NCI-H1092 treated with DMSO at 0.1 percent for 48 hours (cell line): ENCODE results near the gene CASP10.
"Not testable (repeated sequence)": the region's sequence is repeated elsewhere in the genome, so short reads cannot be mapped to it uniquely, and the experiment has no call there.

Experiments used
- DNase-seq: peaks from one replicate; lab custom pipeline; 2025; lab: John Stamatoyannopoulos, UW

The CASP10 gene

DNA sequence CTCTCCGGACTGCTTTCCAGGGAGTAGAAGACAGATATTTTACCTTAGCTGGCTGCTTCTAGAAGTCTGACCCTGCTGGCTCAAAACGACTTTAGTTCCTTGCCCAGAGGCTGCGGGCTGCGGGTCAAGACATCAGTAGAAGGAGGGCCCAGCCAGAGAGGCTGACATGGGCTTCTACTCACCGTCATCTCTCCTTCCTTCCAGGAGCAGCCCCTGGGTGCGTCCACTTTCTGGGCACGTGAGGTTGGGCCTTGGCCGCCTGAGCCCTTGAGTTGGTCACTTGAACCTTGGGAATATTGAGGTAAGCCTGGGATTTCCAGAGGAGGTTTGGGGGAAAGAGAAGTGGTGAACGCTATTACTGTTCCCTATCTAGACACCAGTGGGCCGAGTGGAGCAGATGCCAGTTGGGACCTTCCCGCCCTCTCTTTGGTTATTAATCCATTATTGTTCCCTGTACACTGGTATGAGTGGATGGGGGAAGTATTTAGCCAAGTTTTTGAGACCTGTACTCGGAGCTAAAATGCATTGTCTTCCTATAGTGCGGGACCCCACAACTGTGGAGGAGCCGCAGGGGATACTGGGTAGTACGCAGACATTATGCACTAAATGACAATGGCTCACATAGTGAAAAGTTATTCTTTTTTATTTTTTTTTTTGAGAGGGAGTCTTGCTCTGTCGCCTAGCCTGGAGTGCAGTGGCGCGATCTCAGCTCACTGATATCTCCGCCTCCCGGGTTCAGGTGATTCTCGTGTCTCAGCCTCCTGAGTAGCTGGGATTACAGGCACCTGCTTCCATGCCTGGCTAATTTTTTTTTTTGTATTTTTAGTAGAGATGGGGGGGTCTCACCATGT is 51.1 kb downstream of the CASP10 start:
- DNase-seq, result no peak

DNA sequence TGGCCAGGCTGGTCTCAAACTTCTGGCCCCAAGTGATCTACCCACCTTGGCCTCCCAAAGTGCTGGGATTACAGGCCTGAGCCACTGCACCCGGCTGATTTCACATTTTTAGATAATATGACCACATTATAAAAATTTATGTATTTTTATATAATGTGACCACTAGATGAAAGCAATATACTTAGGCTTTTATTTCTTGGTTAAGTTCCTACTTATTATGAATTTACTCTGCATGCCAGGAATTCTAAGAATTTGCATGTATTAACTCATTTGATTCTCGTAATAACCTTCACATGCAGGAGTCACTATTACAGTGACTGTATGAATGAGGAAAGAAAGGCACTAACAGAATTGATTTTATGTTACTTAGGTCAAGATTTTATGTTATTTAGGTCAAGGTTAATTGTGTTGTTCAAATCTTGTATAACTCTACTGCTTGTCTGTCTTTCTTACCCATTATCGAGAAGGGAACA is 51.8 kb downstream of the CASP10 start:
- DNase-seq, result no peak

DNA sequence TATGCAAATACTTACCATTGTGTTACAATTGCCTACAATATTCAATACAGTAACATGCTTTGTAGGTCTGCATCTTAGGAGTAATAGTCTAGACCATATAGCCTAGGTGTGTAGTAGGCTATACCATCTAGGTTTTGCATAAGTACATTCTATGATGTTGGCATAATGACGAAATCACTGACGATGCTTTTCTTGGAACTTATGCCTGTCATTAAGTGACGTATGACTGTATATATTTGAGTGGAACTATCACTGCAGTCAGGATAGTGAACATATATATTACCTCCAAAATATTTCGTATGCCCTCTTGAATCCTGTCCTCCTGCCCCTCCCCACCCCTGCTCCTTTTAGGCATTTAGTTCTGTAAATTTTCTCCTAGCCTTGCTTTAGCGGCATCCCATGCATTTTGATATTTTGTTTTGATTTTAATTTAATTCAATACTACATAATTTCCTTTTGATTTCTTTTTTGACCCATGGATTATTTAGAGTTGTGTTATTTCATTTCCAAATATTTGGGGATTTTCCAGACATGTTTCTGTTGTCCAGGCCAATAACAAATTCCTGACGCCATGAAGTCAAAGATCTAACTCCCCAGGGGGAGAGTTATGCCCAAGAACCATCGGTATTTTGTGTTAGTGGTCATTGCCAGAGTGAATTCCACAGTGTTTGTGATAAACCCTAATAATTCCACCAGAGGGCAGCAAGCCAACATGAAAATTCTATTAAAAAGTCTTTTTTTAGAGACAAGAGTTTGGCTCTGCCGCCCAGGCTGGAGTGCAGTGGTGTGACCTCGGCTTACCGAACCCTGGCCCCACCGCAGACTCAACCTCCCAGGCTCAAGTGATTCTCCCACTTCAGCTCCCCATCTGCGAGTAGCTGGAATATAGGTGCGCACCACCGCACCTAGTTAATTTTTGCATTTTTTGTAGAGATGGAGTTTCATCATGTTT is 53.2 kb downstream of the CASP10 start:
- DNase-seq, result peak; percentile 17

DNA sequence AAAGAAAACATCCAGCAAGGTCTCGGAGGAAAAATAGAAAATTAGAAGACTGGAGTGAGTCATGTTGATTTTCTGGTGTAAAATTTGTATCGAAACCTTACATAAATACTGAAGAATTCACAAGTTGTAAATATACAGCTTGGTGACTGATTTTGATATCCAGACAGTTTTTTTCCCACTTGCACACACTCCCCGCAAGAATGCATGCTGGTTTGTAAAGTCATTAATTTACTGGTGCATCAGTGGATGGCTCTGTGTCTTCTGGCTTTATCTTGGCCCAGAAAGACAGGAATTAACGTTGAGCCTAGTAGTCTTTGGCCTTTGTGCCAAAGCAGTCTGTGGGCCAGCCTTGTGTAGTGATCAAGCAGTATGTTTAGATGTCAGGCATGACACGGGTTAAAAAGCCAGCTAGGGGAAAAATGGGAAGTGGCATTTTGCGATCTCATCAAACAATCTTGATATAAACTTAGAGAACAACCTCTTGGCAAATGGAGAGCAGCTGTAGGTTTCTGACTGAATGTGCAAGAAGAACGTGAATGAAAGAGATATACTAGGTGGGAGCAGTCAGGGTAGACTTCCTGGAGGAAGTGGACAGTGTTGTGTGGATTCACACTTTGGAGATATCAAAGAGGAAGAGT is 54.7 kb downstream of the CASP10 start:
- no peak for DNase-seq

DNA sequence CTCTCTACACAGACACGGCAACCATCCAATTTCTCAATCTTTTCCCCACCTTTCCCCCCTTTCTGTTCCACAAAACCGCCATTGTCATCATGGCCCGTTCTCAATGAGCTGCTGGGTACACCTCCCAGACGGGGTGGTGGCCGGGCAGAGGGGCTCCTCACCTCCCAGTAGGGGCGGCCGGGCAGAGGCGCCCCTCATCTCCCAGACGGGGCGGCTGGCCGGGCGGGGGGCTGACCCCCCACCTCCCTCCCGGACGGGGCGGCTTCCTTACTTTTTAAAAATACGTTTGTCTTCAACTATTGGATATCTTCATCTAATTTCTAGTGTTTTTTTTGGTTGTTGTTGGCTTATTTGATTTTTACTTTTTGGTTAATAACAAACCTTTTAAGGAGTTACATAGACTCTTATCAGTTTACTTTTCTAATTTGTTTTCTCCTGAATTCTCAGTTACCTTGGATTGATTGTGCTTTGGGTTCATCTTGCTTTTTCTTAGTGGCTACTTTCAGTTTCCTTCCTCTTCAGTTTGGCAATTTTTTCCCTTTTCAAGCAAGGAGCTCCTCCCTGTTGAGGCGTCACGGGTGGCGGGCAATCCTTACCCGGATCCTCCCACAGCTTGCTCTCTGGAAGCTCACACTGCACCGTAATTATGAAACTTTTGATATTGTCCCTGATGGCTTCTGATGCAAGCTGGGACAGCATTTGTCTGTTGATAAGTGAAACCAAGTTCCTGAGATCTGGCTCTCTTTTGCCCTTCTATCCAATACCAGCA is 56.4 kb downstream of the CASP10 start:
- not testable (repeated sequence) for DNase-seq

DNA sequence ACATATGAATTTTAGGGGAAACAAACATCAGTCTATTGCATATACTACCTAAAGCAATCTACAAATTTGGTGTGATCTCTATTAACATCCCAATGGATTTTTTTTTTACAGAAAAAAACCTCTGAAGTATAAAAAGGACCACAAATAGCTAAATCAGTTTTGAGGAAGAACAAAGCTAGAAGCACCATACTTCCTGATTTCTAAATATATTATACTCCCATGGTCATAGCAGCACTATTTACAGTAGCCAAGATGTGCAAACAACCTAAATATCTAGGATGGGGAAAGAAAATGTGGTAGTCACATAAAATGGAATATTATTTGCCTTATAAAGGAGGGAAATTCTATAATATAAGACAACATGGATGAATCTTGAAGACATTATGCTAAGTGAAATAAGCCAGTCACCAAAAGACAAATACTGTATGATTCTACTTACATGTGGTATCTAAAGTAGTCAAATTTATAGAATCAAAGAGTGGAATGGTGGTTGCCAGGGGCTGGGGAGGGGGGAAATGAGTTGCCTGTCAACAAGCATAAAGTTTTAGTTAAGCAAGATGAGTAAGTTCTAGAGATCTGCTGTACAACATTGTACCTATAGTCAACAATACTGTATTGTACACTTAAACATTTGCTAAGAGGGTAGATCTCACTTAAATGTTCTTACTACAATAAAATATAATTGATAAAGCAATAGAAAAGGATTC is 59.8 kb downstream of the CASP10 start:
- DNase-seq, result no peak

DNA sequence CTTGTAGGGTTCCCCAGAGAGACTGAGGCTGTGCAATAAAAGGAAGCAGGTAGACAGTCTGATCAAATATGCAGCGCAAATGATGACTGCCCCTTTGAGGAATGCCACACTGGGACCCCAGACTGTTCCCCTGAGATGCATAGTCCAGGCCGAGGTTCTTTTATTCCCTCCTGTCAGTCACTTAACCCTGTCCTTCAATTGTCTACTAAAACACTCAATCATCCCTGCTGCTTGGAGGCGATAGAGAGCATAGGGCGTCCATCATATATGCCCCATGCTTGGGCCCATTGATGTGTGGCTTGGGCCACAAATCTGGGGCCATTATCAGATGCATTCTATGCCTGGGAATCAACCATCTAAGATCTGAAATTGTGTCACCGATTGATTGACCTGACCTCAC is 61.9 kb downstream of the CASP10 start:
- DNase-seq, result no peak

DNA sequence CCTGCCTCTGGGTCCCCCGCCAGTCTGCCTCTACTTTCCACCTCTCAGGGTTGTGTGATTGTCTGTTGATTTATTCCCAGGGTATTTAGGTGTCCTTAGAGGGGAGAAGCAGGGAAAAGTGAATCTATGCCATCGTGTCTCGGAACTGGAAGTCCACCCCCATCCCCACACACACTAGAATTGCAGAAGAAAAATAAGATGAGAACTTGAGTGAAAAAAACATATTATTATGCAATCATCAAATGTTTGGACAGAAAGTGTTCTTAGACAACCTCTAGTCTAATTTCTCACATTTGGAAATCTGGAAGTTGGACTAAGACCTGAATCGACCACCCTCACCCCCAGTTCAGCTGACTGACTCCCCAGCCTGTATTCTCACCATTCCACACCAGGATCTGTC is 63.3 kb downstream of the CASP10 start:
- DNase-seq, result no peak

DNA sequence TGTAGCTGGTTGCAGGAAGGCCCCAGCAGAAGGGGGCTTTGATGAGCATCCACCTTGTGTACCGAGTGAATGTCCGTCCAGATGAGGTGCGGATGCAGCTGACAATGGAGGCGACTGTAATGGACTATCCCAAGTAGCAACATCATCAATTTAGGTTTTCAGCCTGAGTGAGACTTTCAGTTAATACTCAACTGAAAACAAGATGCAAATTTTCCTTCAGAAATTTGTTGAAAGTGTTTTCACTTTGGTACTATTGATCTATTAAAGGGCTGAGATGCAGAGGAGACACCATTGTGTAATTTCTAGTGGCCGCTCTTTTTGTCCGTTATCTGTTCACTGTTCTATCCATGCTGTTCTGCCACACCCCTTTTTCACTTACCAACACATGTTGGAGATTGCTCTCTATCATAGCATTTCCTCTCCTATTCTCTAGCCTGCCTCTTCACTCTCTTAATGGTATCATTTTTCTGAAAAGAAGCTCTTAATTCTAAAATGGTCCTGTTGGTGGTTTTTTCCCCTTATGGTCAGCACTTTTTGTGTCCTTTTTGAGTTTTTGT is 65.4 kb downstream of the CASP10 start:
- no peak for DNase-seq

DNA sequence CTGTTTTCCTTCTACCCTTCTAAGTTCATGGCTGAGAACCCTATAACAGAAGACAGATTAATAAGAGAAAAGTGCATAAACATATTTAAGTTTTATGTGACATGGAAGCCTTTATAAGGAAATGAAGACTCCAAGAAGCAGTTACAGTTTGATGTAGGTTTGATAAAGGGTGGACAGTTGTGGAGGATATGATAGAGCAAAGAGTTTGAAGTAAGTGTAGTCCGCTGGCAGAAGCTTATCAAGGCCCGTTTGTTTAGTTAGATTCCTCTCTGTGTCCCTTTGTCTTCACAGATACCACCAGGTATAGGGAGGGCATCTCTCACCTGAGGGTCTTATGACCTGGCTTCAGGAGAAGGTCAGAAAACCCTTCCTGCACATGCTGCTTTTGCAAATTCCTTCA is 66.9 kb downstream of the CASP10 start:
- DNase-seq, result no peak

DNA sequence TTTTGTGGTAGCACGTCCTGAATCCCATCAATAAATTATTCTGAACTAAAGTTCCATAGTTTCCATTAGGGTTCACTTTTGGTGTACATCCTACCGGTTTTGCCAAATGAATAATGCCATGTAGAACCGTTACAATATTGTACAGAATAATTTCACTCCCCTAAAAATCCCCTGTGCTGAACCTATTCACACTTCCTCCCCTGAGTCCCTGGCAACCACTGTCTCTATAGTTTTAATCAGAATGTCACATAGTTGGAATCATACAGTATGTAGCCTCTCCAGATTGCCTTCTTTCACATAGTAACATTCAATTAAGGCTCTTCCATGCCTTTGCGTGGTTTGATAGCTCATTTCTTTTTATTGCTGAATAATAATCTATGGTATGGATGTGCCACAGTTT is 67.8 kb downstream of the CASP10 start:
- DNase-seq, result no peak

DNA sequence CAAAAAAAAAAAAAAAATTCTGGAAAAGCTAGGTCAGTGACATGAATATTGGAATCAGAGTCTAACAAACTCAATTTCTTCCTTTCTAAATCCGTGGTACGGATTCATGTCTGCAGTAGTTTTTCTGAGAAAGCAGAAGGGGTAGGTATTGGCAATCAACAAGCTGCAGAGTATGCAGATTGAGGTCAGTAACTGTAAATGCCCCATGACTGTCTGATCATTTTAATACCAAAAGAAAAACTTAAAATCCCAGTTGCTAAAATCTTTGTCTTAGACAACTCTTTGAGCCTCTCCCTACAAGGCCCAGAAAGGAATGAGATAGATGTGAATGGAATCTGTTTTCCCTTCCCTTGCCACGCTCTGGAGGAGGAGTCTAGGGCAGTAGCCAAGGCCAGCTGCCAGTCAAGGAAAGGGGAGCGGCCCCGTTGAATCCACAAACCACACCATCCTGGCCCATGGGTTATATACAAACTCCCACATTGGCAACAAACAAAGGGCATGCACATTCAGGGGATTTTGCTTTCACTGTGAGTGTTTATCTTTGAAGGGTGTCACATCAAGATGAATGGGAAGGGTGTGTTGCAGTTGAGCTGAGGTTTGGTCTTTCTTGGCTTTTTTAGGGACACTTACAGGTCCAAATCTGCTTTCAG is 71.3 kb downstream of the CASP10 start:
- DNase-seq, result no peak

DNA sequence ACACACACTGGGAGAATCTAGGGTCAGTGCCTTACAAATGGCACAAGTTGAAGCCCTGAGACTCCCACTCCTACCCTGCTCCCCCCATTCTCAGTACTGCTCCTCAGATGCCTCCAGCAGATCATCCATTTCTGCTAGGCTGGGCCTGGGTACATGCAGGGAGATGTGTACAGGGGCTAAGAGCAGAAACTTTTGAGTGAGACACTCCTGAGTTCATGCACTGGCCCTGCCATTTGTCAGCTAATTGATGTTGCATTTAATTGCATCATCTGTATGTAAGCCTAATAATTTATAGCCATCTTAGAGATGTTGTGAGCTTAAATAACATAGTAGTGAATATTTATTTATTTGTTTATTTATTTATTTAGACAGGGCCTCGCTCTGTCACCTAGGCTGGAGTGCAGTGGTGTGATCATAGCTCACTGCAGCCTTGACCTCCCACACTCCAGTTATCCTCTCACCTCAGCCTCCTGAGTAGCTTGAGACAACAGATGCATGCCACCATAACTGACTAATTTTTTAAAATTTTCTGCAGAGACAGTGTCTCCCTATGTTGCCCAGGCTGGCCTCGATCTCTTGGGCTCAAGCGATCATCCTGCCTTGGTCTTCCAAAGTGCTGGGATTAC is 72.6 kb downstream of the CASP10 start:
- DNase-seq, result no peak

DNA sequence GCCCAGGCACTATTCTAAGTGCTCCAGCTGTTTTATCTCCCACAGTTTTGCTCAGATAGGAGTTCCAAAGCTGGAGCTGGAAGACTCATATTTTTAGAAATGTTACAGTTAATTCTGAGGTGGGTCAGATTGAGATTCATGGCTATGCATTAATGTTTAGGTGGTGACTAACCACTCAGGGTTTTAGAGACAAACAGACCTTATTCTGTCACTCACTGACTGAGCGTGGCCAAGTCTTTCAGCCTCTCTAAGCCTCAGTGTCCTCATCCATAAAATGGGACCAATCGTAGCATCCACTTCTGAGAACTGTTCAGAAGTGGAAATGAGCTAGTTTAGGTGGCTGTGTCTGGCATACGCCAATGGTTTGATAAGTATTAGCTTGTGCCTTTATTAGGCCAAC is 73.1 kb downstream of the CASP10 start:
- DNase-seq, result no peak

DNA sequence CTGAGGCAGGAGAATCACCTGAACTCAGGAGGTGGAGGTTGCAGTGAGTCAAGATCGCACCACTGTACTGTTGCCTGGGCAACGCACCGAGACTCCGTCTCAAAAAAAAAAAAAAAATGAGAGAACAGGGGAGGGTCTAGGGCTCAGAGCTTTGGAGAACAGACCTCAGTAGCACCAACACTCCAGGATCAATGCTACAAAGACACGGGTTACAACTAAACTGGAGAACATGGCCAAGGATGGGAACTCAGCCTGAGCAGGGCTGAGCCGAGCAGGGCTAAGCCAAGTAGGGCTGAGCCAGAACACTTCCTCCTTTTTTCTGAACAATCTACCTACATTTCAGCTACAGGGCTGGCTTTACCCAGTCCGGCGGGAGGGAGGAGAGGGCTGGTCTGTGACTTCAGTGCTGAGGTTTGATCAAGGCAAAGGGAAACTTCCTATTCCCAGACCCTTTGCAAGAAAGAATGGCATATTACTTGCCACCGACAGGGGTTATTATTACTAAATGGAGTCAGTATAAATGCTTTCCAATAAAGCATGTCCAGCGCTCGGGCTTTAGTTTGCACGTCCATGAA is 74.5 kb downstream of the CASP10 start:
- no peak for DNase-seq

DNA sequence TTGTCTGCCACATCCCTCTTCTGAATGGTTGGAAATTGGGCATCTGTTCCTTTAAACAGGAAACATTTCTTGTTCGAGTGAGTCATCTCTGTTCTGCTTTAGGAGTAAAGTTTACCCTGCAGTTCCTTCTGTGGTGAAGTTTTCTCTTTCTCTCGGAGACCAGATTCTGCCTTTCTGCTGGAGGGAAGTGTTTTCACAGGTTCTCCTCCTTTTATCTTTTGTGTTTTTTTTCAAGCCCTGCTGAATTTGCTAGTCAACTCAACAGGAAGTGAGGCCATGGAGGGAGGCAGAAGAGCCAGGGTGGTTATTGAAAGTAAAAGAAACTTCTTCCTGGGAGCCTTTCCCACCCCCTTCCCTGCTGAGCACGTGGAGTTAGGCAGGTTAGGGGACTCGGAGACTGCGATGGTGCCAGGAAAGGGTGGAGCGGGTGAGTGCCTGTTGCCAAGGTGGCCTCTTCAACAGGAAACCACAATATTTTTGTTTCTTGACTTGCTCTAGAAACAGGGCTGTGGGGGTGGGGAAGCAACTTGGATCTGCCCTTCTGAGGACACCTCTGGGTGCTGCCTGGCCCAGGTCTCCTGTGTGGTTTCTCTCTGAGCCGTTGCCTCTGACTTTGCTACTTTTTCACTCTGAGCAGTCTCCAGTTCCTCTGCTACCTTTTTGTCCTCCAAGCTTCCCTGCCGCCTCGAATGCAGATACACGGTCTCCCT is 75.2 kb downstream of the CASP10 start:
- DNase-seq, result no peak

DNA sequence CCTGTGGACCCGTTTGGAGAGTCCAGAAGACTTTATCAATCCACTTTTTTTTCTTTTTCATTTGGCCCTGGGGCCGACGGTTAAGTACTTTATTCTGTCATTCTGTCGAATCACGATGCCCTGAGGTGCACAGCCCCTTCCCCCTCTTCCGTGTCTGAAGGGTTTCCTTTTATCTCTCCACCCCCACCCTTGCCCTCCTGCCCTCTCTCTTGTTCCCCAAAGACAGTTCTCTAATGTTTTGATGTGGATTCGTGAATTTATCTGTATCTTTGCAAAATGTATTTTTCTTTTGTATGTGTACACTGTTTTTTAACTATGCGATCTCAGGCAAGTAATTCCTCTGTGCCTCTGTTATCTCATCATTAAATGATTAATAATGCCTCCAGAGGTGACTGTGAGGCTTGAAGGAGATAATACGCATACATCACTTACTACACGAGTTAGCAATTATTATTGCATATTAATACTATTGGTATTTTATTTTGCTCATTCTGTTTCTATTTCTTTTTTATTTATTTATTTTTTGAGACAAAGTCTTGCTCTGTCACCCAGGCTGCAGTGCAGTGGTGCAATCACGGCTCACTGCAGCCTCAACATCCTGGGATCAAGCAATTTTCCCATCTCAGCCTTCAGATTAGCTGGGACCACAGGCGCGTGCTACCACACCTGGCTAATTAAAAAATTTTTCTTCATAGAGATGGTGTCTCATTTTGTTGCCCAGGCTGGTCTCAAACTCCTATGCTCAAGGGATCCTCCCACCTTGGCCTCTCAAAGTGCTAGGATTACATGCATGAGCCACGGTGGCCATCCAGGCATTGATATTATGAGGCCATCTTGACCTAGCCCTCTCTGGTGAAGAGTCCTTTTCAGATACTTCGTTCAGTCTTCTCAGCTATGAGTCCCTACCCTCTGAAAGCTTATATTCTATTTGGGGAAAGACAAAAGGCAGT is 76.0 kb downstream of the CASP10 start:
- no peak for DNase-seq
